GM18526 (cell line): ENCODE data around the gene ZC3H12D.

Source experiments
- POLR2A ChIP-seq: IDR thresholded peaks from 3 replicates; pipeline ENCODE4 v1.6.1; 2011; ENCODE audit not compliant: insufficient read length; ENCODE audit errors: extremely low read depth

The ZC3H12D gene

GRCh38 chr6:149487316-149487715, 2.5 kb upstream of the ZC3H12D start:
- TF ChIP-seq POLR2A = no peak

- peak; percentile 34 for TF ChIP-seq POLR2A
Measured at GRCh38 chr6:149483849-149484655, 762 bp downstream of the ZC3H12D start.

- no peak for TF ChIP-seq POLR2A
Measured at GRCh38 chr6:149483334-149483725, 1.5 kb downstream of the ZC3H12D start.

GRCh38 chr6:149482545-149483333, 2.1 kb downstream of the ZC3H12D start:
- TF ChIP-seq POLR2A = no peak

GRCh38 chr6:149480502-149481280, 4.1 kb downstream of the ZC3H12D start:
- TF ChIP-seq POLR2A = no peak

- no peak for TF ChIP-seq POLR2A
Measured at GRCh38 chr6:149478631-149479314, 6.0 kb downstream of the ZC3H12D start.

GRCh38 chr6:149477544-149477943, 7.3 kb downstream of the ZC3H12D start:
- TF ChIP-seq POLR2A = no peak

- TF ChIP-seq POLR2A = no peak
Measured at GRCh38 chr6:149476789-149477455, 7.9 kb downstream of the ZC3H12D start.

GRCh38 chr6:149474108-149474935, 10.5 kb downstream of the ZC3H12D start:
- TF ChIP-seq POLR2A = no peak

- no peak for TF ChIP-seq POLR2A
Measured at GRCh38 chr6:149473080-149474052, 11.4 kb downstream of the ZC3H12D start.

- no peak for TF ChIP-seq POLR2A
Measured at GRCh38 chr6:149472241-149472640, 12.6 kb downstream of the ZC3H12D start.

GRCh38 chr6:149471801-149472200, 13.0 kb downstream of the ZC3H12D start:
- no peak for TF ChIP-seq POLR2A
